ENCODE measurements around the gene LACTB. TPM values are rescaled to one million over a fixed set of nuclear protein-coding genes. Genes with fewer than 3 reads are reported as not detected.
"Not testable (repeated sequence)": the region's sequence is repeated elsewhere in the genome, so short reads cannot be mapped to it uniquely, and the experiment has no call there.

Gene LACTB
- total and polyA plus RNA-seq, 2 experiments from 2014 or later, result 15.2 to 20.9 TPM

- TF ChIP-seq ETS1 (IDR thresholded peaks at IDR 0.05) (no peak), POLR2AphosphoS5 (IDR thresholded peaks at IDR 0.05; ENCODE audit: low read depth) (no peak), STAT1 (IDR thresholded peaks at IDR 0.05; ENCODE audit: unreplicated experiment) (no peak), CREB1 (CRISPR knock-in tag; IDR thresholded peaks at IDR 0.05; ENCODE audit: low read depth) (no peak), CTCF (conservative IDR thresholded peaks at IDR 0.05; ENCODE audit: low read depth in 2 of 2) (no peak), ZNF331 (CRISPR knock-in tag; IDR thresholded peaks at IDR 0.05; ENCODE audit: low read depth) (no peak), REST (IDR thresholded peaks at IDR 0.05; ENCODE audit: unreplicated experiment) (no peak), ZNF114 (CRISPR knock-in tag; IDR thresholded peaks at IDR 0.05) (no peak)
Measured at GRCh38 chr15:63104727-63105126, 16.9 kb upstream of the LACTB start (continued).

- not testable (repeated sequence) for H3K27ac Mint-ChIP-seq; H3K9me2 ChIP-seq (ENCODE audit: insufficient read depth); H3K4me1 ChIP-seq (ENCODE audit: insufficient read depth); H3K4me3 Mint-ChIP-seq; H3F3A ChIP-seq (replicated peaks; ENCODE audit: low read depth); H3K36me3 Mint-ChIP-seq (ENCODE audit: low read depth); H3K27ac ChIP-seq (ENCODE audit: low read depth); H3K4me3 ChIP-seq; DNase-seq (ENCODE audit: low spot score); H3K27me3 ChIP-seq (ENCODE audit: insufficient read depth); H3K4me1 Mint-ChIP-seq; ATAC-seq; H4K20me1 ChIP-seq (replicated peaks; ENCODE audit: insufficient read depth); H3K36me3 ChIP-seq (ENCODE audit: insufficient read depth); H3K27me3 Mint-ChIP-seq (ENCODE audit: insufficient read depth, low read depth, poor library complexity); H2AFZ ChIP-seq; H3K79me2 ChIP-seq (replicated peaks; ENCODE audit: insufficient read depth); H3K4me2 ChIP-seq
- peaks cover 11% of the 10 kb centered on the region for H3K9me3 Mint-ChIP-seq
Measured at GRCh38 chr15:63105354-63105753, 16.3 kb upstream of the LACTB start.

Measured in GM23338 (cell line).